ENCODE data around the gene C10orf71.

Gene C10orf71

GRCh38 chr10:49275896-49276295 lies 23.1 kb upstream of the C10orf71 start:
- DNase-seq = no peak

GRCh38 chr10:49276596-49276995 lies 22.4 kb upstream of the C10orf71 start:
- DNase-seq = no peak

GRCh38 chr10:49277973-49278372 lies 21.0 kb upstream of the C10orf71 start:
- DNase-seq = no peak

- no peak for DNase-seq
Observed at GRCh38 chr10:49278497-49278981, 20.4 kb upstream of the C10orf71 start.

- DNase-seq = no peak
Observed at GRCh38 chr10:49279015-49279880, 19.7 kb upstream of the C10orf71 start.

GRCh38 chr10:49280001-49280408 lies 19.0 kb upstream of the C10orf71 start:
- no peak for DNase-seq

- DNase-seq = no peak
Observed at GRCh38 chr10:49281461-49281860, 17.5 kb upstream of the C10orf71 start.

GRCh38 chr10:49282306-49282705 lies 16.7 kb upstream of the C10orf71 start:
- no peak for DNase-seq

- no peak for DNase-seq
Observed at GRCh38 chr10:49282879-49283341, 16.1 kb upstream of the C10orf71 start.

GRCh38 chr10:49283491-49283890 lies 15.5 kb upstream of the C10orf71 start:
- DNase-seq = no peak

- no peak for DNase-seq
Observed at GRCh38 chr10:49284356-49284755, 14.6 kb upstream of the C10orf71 start.

- DNase-seq = no peak
Observed at GRCh38 chr10:49285232-49285631, 13.7 kb upstream of the C10orf71 start.

GRCh38 chr10:49286686-49287085 lies 12.3 kb upstream of the C10orf71 start:
- DNase-seq = no peak

- DNase-seq = no peak
Observed at GRCh38 chr10:49287689-49288340, 11.2 kb upstream of the C10orf71 start.

GRCh38 chr10:49288341-49289065 lies 10.5 kb upstream of the C10orf71 start:
- DNase-seq = no peak

- no peak for DNase-seq
Observed at GRCh38 chr10:49289480-49289879, 9.5 kb upstream of the C10orf71 start.

- no peak for DNase-seq
Observed at GRCh38 chr10:49290131-49290530, 8.8 kb upstream of the C10orf71 start.

GRCh38 chr10:49290607-49291006 lies 8.4 kb upstream of the C10orf71 start:
- no peak for DNase-seq

- no peak for DNase-seq
Observed at GRCh38 chr10:49292565-49293207, 6.3 kb upstream of the C10orf71 start.

GRCh38 chr10:49293208-49293603 lies 5.8 kb upstream of the C10orf71 start:
- DNase-seq = no peak

- no peak for DNase-seq
Observed at GRCh38 chr10:49294731-49295130, 4.2 kb upstream of the C10orf71 start.

- no peak for DNase-seq
Observed at GRCh38 chr10:49295297-49295696, 3.7 kb upstream of the C10orf71 start.

GRCh38 chr10:49296382-49296781 lies 2.6 kb upstream of the C10orf71 start:
- no peak for DNase-seq
